ENCODE results near the gene GMDS.

Gene GMDS

DNA sequence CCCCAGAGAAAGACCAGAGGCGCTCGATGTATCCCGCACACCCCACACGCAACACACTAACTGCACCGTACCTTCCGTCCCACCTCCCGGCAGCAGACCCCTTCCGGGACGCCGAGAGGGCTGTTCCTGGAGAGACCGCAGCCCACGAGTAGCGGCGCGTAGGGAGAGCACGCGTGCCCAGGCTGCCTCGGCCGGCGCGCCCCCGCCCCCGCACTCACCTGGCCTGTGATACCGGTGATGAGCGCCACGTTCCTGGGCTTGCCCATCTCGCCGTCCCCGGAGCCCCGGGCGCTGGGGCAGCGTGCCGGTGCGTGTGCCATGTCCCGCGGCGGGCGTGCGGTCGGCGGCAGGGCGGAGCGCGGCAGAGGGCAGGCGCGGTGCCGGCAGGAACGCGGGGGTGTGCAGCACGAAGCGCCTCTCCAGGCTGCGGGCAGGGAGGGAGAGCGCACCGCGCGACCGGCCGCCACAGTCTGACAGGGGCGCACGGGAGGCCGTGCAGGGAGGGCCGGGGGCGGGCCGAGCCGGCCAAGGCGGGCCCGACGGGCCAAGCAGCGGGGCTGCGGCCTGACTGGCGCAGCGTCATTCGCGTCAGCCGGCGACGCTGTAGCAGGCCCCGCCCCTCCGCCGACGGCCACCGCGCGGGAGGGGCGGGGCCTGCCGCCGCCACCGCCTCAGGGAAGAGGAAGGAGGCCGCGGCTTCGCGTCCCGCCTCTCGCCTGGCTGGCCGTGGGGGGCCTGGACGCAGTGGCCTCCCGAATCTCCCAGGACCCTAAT lies at the start of gene GMDS:
Gene GMDS (minus strand): TSS at position 503 of the 774 bp plus-strand sequence.
- peak; percentile 93 for DNase-seq (ENCODE audit: low read depth)
- H3K4me3 ChIP-seq (ENCODE audit: low read depth, low read length), result peak within 1 kb of the TSS; percentile 99
- TF ChIP-seq, protein P1, sequence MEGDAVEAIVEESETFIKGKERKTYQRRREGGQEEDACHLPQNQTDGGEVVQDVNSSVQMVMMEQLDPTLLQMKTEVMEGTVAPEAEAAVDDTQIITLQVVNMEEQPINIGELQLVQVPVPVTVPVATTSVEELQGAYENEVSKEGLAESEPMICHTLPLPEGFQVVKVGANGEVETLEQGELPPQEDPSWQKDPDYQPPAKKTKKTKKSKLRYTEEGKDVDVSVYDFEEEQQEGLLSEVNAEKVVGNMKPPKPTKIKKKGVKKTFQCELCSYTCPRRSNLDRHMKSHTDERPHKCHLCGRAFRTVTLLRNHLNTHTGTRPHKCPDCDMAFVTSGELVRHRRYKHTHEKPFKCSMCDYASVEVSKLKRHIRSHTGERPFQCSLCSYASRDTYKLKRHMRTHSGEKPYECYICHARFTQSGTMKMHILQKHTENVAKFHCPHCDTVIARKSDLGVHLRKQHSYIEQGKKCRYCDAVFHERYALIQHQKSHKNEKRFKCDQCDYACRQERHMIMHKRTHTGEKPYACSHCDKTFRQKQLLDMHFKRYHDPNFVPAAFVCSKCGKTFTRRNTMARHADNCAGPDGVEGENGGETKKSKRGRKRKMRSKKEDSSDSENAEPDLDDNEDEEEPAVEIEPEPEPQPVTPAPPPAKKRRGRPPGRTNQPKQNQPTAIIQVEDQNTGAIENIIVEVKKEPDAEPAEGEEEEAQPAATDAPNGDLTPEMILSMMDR (IDR thresholded peaks at IDR 0.05; ENCODE audit: insufficient read depth, low read depth, low read length, missing control alignments), result no peak

DNA sequence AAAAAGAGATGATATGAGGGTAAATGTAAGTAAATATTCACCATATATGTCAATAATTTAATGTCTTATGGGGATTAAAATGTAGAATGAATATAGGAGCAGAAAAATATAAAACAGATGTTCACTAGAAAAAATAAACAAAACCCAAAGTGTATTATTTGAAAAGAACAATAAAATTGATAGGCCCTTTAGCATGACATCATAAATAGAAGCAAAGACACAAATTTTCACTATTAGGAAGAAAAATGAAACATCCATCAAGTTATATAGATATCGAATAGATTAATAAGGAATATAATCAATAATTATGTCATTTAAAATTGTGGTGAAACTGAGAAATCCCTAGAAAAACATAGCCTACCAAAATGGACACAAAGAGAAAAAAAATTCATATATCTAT lies 40.1 kb upstream of the GMDS start:
- TF ChIP-seq, protein P1 (IDR thresholded peaks at IDR 0.05; ENCODE audit: insufficient read depth, low read depth, low read length, missing control alignments), result no peak
- no peak for DNase-seq (ENCODE audit: low read depth)
- no peak overlapping the region for H3K4me3 ChIP-seq (ENCODE audit: low read depth, low read length)

- TF ChIP-seq, protein P1 (IDR thresholded peaks at IDR 0.05; ENCODE audit: insufficient read depth, low read depth, low read length, missing control alignments), result no peak
- no peak overlapping the region for H3K4me3 ChIP-seq (ENCODE audit: low read depth, low read length)
- no peak for DNase-seq (ENCODE audit: low read depth)
Measured at GRCh38 chr6:2275892-2276242, 30.5 kb upstream of the GMDS start.

- TF ChIP-seq, protein P1 (IDR thresholded peaks at IDR 0.05; ENCODE audit: insufficient read depth, low read depth, low read length, missing control alignments), result no peak
- no peak for DNase-seq (ENCODE audit: low read depth)
- H3K4me3 ChIP-seq (ENCODE audit: low read depth, low read length), result no peak overlapping the region
Measured at GRCh38 chr6:2274981-2275891, 29.8 kb upstream of the GMDS start.

DNA sequence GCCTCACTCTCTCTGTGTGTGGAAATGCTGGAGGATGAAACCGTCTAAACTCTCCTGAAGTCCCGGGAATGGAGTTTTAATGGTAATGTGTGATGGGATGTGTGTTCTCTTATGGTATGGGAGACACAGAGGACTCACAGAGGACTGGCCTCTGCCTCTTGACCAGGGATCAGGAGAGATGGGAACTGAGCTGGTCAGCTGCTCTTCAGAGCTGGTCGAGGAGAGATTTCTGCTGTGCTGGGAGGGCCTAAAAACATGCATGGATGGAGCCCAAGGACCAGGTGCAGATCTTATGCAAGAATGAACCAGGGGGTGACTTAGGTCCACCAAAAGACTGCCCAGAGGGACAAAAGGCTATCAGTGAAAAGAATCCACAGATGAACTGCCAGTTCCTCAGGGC lies 27.3 kb upstream of the GMDS start:
- no peak overlapping the region for H3K4me3 ChIP-seq (ENCODE audit: low read depth, low read length)
- DNase-seq (ENCODE audit: low read depth), result no peak
- TF ChIP-seq, protein P1 (IDR thresholded peaks at IDR 0.05; ENCODE audit: insufficient read depth, low read depth, low read length, missing control alignments), result no peak

DNA sequence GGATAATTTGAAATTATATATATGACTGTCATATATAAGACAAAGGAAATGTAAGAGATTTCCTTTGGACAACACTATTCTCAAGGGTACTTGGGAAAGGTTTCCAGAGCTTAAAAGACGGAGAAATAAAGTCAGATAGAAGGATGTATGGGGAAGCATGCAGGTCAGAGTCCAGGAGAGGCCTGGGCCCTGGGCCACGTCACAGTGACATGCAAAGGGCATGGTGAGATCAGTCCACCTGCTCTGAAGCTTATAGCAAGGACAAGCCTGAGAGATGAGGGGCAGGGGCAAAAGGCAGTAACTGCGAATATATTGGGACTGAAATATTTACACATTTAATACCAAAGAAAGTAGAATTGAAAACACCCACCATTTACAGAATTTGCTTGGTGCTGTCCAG lies 24.6 kb upstream of the GMDS start:
- TF ChIP-seq, protein P1 (IDR thresholded peaks at IDR 0.05; ENCODE audit: insufficient read depth, low read depth, low read length, missing control alignments), result no peak
- no peak for DNase-seq (ENCODE audit: low read depth)
- H3K4me3 ChIP-seq (ENCODE audit: low read depth, low read length), result no peak overlapping the region
